H1 (cell line): ENCODE results near the gene TBC1D9B. TPM values are rescaled to one million over a fixed set of nuclear protein-coding genes. Genes with fewer than 3 reads are reported as not detected.

Experiments
- CTCF ChIA-PET: fragments of 300-600 bp; sonication (Branson Sonifier 250); formaldehyde crosslinking; loops from one replicate; lab custom pipeline; 2021; ENCODE audit not compliant: partially characterized antibody; lab: Charles Lee
- POLR2A ChIA-PET: fragments of 300-600 bp; sonication (Branson Sonifier 250); formaldehyde crosslinking; loops from one replicate; lab custom pipeline; 2021; ENCODE audit warnings: inconsistent platforms; ENCODE audit not compliant: partially characterized antibody; lab: Charles Lee
- DNase-seq, 2 experiments: peaks; one replicate each; pipeline versions ENCODE4 v3.0.0 to v3.0.0-alpha.2; 2010 to 2022; ENCODE audit warnings: low spot score in 2 of 2, low read depth in 1 of 2, mixed read lengths in 1 of 2
- FAIRE-seq: peaks from 2 replicates; lab custom pipeline; 2011; peaks lifted over from hg19 to GRCh38; lab: Jason Lieb, UNC
- H2AFZ ChIP-seq: 2 replicates; pipeline ENCODE4 v1.8.1; 2012; ENCODE audit warnings: low read length, inconsistent platforms
- H2AK5ac ChIP-seq: 2 replicates; pipeline ENCODE4 v1.6.1; 2013; ENCODE audit warnings: low read depth, low read length
- H2BK120ac ChIP-seq: replicated peaks from 2 replicates; pipeline ENCODE3; 2013; ENCODE audit warnings: low read depth, low read length, inconsistent platforms
- H2BK12ac ChIP-seq: 2 replicates; pipeline ENCODE4 v1.6.1; 2013; ENCODE audit warnings: low read depth, low read length
- H2BK15ac ChIP-seq: 2 replicates; pipeline ENCODE4 v1.6.1; 2013; ENCODE audit warnings: low read length
- H2BK20ac ChIP-seq: 2 replicates; pipeline ENCODE4 v1.6.1; 2013; ENCODE audit warnings: low read length
- H2BK5ac ChIP-seq: 2 replicates; pipeline ENCODE4 v1.6.1; 2013; ENCODE audit warnings: low read depth, low read length
- H3K14ac ChIP-seq: 2 replicates; pipeline ENCODE4 v1.6.1; 2013; ENCODE audit warnings: inconsistent platforms; ENCODE audit not compliant: insufficient read length
- H3K18ac ChIP-seq: 2 replicates; pipeline ENCODE4 v1.6.1; 2013; ENCODE audit warnings: low read length; ENCODE audit errors: extremely low read depth
- H3K23ac ChIP-seq: 2 replicates; pipeline ENCODE4 v1.6.1; 2013; ENCODE audit warnings: inconsistent platforms; ENCODE audit not compliant: insufficient read length
- H3K23me2 ChIP-seq: 2 replicates; pipeline ENCODE4 v1.6.1; 2013; ENCODE audit warnings: low read depth, low read length
- H3K27ac ChIP-seq: 2 replicates; pipeline ENCODE4 v1.6.1; 2011; ENCODE audit warnings: low read depth, low read length, inconsistent platforms
- H3K27me3 ChIP-seq, 4 experiments: replicated peaks in 1 of 4; 1 replicate in 1 of 4; 2 replicates in 3 of 4; pipeline versions ENCODE4 v1.6.1 to v1.8.1; 2011 to 2013; ENCODE audit warnings: low read length in 3 of 4, mild to moderate bottlenecking in 3 of 4, inconsistent platforms in 2 of 4, mixed read lengths in 2 of 4, moderate library complexity in 1 of 4; ENCODE audit not compliant: control insufficient read depth in 3 of 4, insufficient read depth in 3 of 4; ENCODE audit errors: extremely low read depth in 1 of 4
- H3K36me3 ChIP-seq, 4 experiments: 2 replicates each; pipeline versions ENCODE4 v1.6.1 to v1.8.1; 2011 to 2013; ENCODE audit warnings: mild to moderate bottlenecking in 4 of 4, low read length in 3 of 4, moderate library complexity in 2 of 4, control low read depth in 1 of 4, inconsistent platforms in 1 of 4; ENCODE audit not compliant: insufficient read depth in 4 of 4, control insufficient read depth in 2 of 4
- H3K4ac ChIP-seq: replicated peaks from 2 replicates; pipeline ENCODE3; 2013; ENCODE audit warnings: low read length, low read depth, mixed read lengths, inconsistent platforms; ENCODE audit not compliant: insufficient read length
- H3K4me1 ChIP-seq, 4 experiments: replicated peaks in 1 of 4; 1 replicate in 1 of 4; 2 replicates in 3 of 4; pipeline versions ENCODE4 v1.6.1 to v1.8.1; 2011 to 2013; ENCODE audit warnings: low read length in 3 of 4, inconsistent platforms in 2 of 4, mixed read lengths in 1 of 4; ENCODE audit not compliant: insufficient read depth in 4 of 4, control insufficient read depth in 3 of 4
- H3K4me2 ChIP-seq, 2 experiments: 2 replicates each; pipeline versions ENCODE4 v1.6.1 to v1.8.1; 2011 to 2013; ENCODE audit warnings: low read depth in 2 of 2, low read length in 2 of 2, control low read depth in 1 of 2, inconsistent platforms in 1 of 2, mild to moderate bottlenecking in 1 of 2; ENCODE audit not compliant: insufficient read depth in 1 of 2
- H3K4me3 ChIP-seq, 4 experiments: fragments of 200-600, 300-600 bp in 1 of 4; sonication (generic), shearing (Covaris generic), sonication (Bioruptor Twin) in 1 of 4; 2 replicates each; pipeline versions ENCODE4 v1.5.1 to v1.8.1; 2011 to 2016; ENCODE audit warnings: low read length in 4 of 4, low read depth in 3 of 4, control low read depth in 2 of 4, inconsistent platforms in 2 of 4, mild to moderate bottlenecking in 2 of 4, mixed read lengths in 1 of 4, moderate library complexity in 1 of 4; ENCODE audit not compliant: insufficient read depth in 2 of 4; ENCODE audit errors: extremely low read depth in 1 of 4
- H3K56ac ChIP-seq: replicated peaks from 2 replicates; pipeline ENCODE3; 2013; ENCODE audit warnings: low read depth, mild to moderate bottlenecking, mixed read lengths, low read length, inconsistent platforms; ENCODE audit not compliant: insufficient read length
- H3K79me1 ChIP-seq: 2 replicates; pipeline ENCODE4 v1.6.1; 2013; ENCODE audit warnings: low read depth, low read length, control low read depth
- H3K79me2 ChIP-seq, 2 experiments: 2 replicates each; pipeline versions ENCODE4 v1.6.1 to v1.8.1; 2012 to 2013; ENCODE audit warnings: low read length in 2 of 2, mild to moderate bottlenecking in 2 of 2, inconsistent platforms in 1 of 2; ENCODE audit not compliant: insufficient read depth in 2 of 2, control insufficient read depth in 1 of 2
- H3K9ac ChIP-seq, 4 experiments: replicated peaks in 1 of 4; 1 replicate in 1 of 4; 2 replicates in 3 of 4; pipeline versions ENCODE4 v1.6.1 to v1.8.1; 2011 to 2013; ENCODE audit warnings: low read depth in 3 of 4, low read length in 3 of 4, control low read depth in 2 of 4, mild to moderate bottlenecking in 2 of 4, moderate library complexity in 2 of 4, inconsistent platforms in 1 of 4; ENCODE audit errors: extremely low read depth in 1 of 4
- H3K9me3 ChIP-seq, 2 experiments: 2 replicates each; pipeline versions ENCODE4 v1.6.1 to v1.8.1; 2012 to 2013; ENCODE audit warnings: mild to moderate bottlenecking in 2 of 2, moderate library complexity in 2 of 2, control low read depth in 1 of 2, inconsistent platforms in 1 of 2, low read depth in 1 of 2, low read length in 1 of 2, mixed read lengths in 1 of 2; ENCODE audit not compliant: insufficient read depth in 2 of 2
- H4K20me1 ChIP-seq, 2 experiments: replicated peaks in 1 of 2; 2 replicates each; pipeline versions ENCODE3 to v1.8.1; 2011 to 2013; ENCODE audit warnings: inconsistent platforms in 2 of 2, low read length in 2 of 2, mild to moderate bottlenecking in 1 of 2; ENCODE audit not compliant: insufficient read depth in 2 of 2, control insufficient read depth in 1 of 2
- H4K5ac ChIP-seq: 2 replicates; pipeline ENCODE4 v1.6.1; 2013; ENCODE audit warnings: low read length, low read depth, mixed read lengths, inconsistent platforms; ENCODE audit not compliant: insufficient read length
- H4K8ac ChIP-seq: 2 replicates; pipeline ENCODE4 v1.8.0; 2013; ENCODE audit warnings: mild to moderate bottlenecking, moderate library complexity, low read length, inconsistent platforms; ENCODE audit not compliant: insufficient read depth; ENCODE audit errors: extremely low read depth
- H4K91ac ChIP-seq: replicated peaks from 2 replicates; pipeline ENCODE3; 2013; ENCODE audit warnings: low read length, mixed read lengths, inconsistent platforms; ENCODE audit not compliant: insufficient read length
- ATF3 ChIP-seq: IDR thresholded peaks from 2 replicates; pipeline ENCODE4 v1.6.1; 2011; ENCODE audit warnings: low read depth, mild to moderate bottlenecking, low read length; ENCODE audit not compliant: insufficient read depth
- POLR2A ChIP-seq, 2 experiments: IDR thresholded peaks; 1 replicate in 1 of 2; 2 replicates in 1 of 2; pipeline ENCODE4 v1.6.1; 2011; ENCODE audit warnings: low read depth in 2 of 2, low read length in 2 of 2, mild to moderate bottlenecking in 2 of 2; ENCODE audit errors: control extremely low read depth in 1 of 2
- SIRT6 ChIP-seq: IDR thresholded peaks from one replicate; pipeline ENCODE4 v1.7.1; 2012; ENCODE audit warnings: low read length, inconsistent platforms
- SP1 ChIP-seq: IDR thresholded peaks from 2 replicates; pipeline ENCODE4 v1.6.1; 2011; ENCODE audit warnings: low read depth, low read length
- WGBS, 2 experiments: shearing (Covaris generic) in 1 of 2; methylation state at CpG; one replicate each; pipeline versions ENCODE4 v1.1.6 to v1.1.7; 2013 to 2015; ENCODE audit warnings: low lambda C conversion rate in 2 of 2, mixed read lengths in 2 of 2, inconsistent platforms in 1 of 2, low coverage in 1 of 2, missing lambda C conversion rate in 1 of 2; ENCODE audit not compliant: insufficient replicate concordance in 2 of 2, insufficient coverage in 1 of 2, insufficient read length in 1 of 2; ENCODE audit errors: extremely low coverage in 1 of 2, missing lambda C conversion rate in 1 of 2; 5-methylcytosine and 5-hydroxymethylcytosine counted together
- polyA plus RNA-seq, 7 experiments: library from polyadenylated mRNA; depleted of rRNA in 3 of 7; stranded (reverse) in 5 of 7; unstranded in 2 of 7; fragments of >200 nt in 5 of 7; fragments of 200-250 nt in 2 of 7; gene quantifications; 1 replicate in 5 of 7; 2 replicates in 1 of 7; 4 replicates in 1 of 7; pipeline versions ENCODE4 v1.2.1 to v1.2.3, GENCODE V29; 2011 to 2013; ENCODE audit warnings: missing spikeins in 2 of 7, mixed read lengths in 2 of 7
- total RNA-seq: library from RNA; stranded (reverse); fragmentation: NEBNext Ultra II Directional; extraction: Animal tissue kit (Norgen Biotek cat#: 25700); gene quantifications from 2 replicates; pipeline ENCODE4 v1.2.1, GENCODE V29; 2021

TBC1D9B gene
- total and polyA plus RNA-seq, 2 of the 8 experiments (the other 6 are each of a cell fraction or from before 2014, with no cell fraction given), result 33.6 to 57.1 TPM

DNA sequence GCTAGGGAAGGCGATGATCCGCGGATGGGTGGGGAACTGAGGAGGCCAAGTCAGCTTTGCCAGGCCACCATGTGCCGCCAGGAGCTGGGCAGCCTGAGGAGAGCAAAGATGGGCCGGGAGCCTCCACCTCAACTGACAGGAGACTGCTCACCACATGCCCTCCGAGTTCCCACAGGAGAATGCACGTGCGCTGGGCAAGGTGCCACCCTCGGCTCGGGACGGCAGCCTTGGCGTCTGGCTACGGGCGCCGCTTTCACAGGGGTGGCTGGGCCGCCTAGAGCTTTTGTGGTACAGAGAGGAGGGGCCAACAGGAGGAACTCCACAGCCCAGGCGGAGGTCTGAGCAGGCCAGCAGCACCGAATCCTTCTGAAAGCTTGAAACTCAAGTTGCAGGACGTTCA, 5.3 kb upstream of the TBC1D9B start:
- no peak overlapping the region for H2BK12ac ChIP-seq
- H4K20me1 ChIP-seq, result no peaks in the 10 kb centered on the region
- peaks cover under 1% of the 10 kb centered on the region; the same call in 1 of the 2 replicates for H3K23me2 ChIP-seq
- H4K5ac ChIP-seq, result no peak overlapping the region
- no peaks in the 10 kb centered on the region; a peak in 1 of 4 replicates for H3K9me3 ChIP-seq
- FAIRE-seq, result no peak
- H3K23ac ChIP-seq, result no peak overlapping the region
- no peak overlapping the region for H4K8ac ChIP-seq
- ChIA-PET CTCF (interaction anchor here (1.1 to 2.4 kb wide), 2 partner anchors 62 to 111 kb away, joined by 4 to 14 read pairs; no protein-coding TSS in a partner anchor), POLR2A (no interaction called here)
- no peak overlapping the region for H3K14ac ChIP-seq
- H3K18ac ChIP-seq, result no peak overlapping the region
- H3K4ac ChIP-seq, result no peak overlapping the region
- no peak overlapping the region for H2AFZ ChIP-seq
- no peak overlapping the region for H3K9ac ChIP-seq
- no peak overlapping the region for H3K27ac ChIP-seq
- no peak overlapping the region for H4K91ac ChIP-seq
- no peaks in the 10 kb centered on the region for H3K79me2 ChIP-seq
- H2BK15ac ChIP-seq, result no peak overlapping the region
- TF ChIP-seq SIRT6, result no peak
- TF ChIP-seq ATF3, result no peak
- TF ChIP-seq SP1, result no peak
- TF ChIP-seq POLR2A (IDR thresholded peaks at IDR 0.05; ENCODE audit: control extremely low read depth in 1 of 2, low read depth in 2 of 2, low read length in 2 of 2), result no peak
- TF ChIP-seq, all 59 proteins: peak for 0
- Histone ChIP-seq H3K4me1 (peaks cover 0 to 8% (median 4%) of the 10 kb centered on the region in 4 experiments; a peak in 6 of 7 replicates), H2BK20ac (no peak overlapping the region), H3K4me3 (no peak overlapping the region), H3K27me3 (peaks cover 0 to 1% (median 0%) of the 10 kb centered on the region in 4 experiments; a peak in 1 of 7 replicates), H3K79me1 (no peaks in the 10 kb centered on the region), H2BK120ac (no peak overlapping the region), H2BK5ac (no peak overlapping the region), H3K4me2 (no peak overlapping the region), H3K56ac (no peak overlapping the region), H2AK5ac (no peak overlapping the region), H3K36me3 (no peaks in the 10 kb centered on the region)
- no peak for DNase-seq
- 94% methylated on average over 19 of the region's 19 CpGs; no CpG with 5 or more reads in 1 of the 2 experiments for WGBS, 2 experiments
